HG02642 (cell line): ENCODE measurements around the gene ZBTB43.

Experiments
- ATAC-seq: cut with Tn5 transposase; IDR thresholded peaks from one replicate; pipeline ENCODE4 v1.9.1; 2021; ENCODE audit warnings: mild to moderate bottlenecking; ENCODE audit not compliant: unreplicated experiment, poor library complexity

The ZBTB43 gene

DNA sequence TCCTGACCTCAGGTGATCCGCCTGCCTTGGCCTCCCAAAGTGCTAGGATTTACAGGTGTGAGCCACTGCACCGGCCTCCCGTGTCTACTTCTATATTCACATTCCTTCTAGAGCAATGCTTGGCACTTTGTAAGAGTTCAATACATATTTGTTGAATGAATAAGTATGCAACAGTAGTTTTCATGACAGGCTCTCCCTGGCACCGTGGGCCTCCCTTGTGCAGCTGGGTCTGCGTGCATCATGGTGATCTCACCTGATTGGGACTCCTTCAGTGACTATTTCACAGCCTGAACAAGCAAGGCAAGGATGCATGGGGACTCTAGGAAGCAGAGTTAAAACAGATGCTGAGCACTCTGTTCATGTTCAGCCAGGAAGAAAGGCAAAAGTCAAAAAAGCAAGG, 48.8 kb downstream of the ZBTB43 start:
- ATAC-seq = no peak

DNA sequence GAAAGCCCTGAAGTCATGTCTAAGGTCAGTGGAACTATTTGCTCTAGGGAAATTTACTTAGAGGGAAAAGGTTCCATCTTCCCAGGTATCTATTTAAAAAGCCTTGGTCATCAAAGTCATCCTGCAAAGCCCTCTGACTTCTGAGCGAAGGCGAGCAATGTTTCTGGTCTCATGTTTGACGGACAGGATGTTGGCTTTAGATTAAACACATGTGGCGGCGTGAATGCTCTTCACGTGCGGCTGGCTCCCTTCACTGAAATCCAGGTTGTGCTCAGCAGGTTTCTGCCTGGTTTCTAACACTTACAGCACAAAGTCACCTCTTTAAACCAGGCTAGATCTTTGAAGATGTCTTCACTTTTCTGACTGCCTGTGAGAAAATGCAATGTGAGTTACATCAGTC, 49.9 kb downstream of the ZBTB43 start:
- ATAC-seq = no peak

DNA sequence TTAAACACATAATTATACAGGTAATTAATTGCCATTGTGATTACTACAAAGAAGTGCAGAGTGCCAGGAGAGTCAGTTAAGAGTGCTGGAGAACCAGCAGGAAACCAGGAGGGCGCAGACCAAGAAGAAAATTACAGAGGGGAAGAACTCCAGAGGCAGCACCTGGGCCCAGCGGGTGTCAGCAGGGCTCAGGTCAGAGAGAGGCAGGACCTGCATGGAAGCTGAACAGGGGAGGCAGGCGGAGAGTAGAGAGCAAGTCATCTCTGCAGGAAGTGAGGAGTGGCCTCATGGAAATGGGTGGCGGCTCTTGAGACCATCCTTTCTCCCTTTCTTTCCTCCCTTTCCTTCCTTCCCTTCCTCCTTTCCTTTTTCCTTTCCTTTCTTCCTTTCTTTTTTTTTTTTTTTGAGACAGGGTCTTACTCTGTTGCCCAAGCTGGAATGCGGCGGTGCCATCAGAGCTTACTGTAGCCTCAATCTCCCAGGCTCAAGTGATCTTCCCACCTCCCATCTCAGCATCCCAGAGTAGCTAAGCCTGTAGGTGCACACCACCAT, 51.6 kb downstream of the ZBTB43 start:
- no peak for ATAC-seq

DNA sequence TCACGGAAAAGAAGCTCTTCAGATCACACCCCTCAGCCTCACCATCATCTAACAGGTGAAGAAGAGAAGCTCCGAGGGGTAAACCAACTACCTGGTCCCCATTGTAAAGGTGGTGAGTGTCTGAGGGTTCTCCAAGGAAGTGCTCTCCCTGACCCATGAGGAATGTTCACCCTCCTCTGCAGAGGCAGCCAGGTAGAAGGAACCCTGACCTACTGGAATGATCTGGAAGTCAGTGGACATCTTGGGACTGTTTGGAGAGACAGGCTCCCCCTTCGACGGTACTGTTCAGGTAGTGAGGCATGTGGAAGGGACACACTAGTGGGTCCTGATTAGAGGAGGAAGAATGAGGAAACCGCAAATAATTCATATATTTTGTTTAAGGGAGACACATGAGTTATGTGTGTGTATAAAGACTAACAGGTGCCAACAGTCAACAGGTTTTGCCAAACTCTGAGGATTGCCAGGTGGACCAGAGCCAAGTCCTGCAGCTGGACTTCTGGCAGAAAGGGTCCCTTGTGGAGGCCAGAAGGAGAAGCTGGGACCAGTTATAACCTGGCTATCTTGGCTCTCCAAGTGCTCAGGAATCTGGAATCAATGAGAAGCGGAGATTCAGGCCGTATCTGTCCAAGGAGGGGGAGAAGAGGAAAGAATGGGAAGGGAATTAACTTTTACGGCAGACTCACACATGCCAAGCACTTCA, 52.6 kb downstream of the ZBTB43 start:
- no peak for ATAC-seq

DNA sequence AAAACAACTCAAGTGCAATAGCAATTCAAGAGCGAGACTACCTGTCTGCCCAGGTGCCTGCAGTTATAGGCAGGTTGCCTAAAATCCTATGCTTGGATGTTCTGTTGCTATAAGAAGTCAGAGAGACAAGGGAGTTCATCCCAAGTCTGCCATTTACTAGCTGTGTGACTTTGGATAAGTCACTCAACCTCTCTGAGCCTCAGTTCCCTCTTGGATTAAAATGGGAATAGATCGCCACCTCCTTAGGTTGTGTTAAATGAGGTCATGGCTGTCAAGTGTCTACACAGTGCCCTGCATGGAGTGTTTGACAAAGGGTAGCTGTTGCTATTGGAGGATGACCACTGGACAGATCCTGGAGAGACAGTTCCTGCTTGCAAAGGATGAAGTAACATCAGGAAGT, 54.3 kb downstream of the ZBTB43 start:
- ATAC-seq = no peak

DNA sequence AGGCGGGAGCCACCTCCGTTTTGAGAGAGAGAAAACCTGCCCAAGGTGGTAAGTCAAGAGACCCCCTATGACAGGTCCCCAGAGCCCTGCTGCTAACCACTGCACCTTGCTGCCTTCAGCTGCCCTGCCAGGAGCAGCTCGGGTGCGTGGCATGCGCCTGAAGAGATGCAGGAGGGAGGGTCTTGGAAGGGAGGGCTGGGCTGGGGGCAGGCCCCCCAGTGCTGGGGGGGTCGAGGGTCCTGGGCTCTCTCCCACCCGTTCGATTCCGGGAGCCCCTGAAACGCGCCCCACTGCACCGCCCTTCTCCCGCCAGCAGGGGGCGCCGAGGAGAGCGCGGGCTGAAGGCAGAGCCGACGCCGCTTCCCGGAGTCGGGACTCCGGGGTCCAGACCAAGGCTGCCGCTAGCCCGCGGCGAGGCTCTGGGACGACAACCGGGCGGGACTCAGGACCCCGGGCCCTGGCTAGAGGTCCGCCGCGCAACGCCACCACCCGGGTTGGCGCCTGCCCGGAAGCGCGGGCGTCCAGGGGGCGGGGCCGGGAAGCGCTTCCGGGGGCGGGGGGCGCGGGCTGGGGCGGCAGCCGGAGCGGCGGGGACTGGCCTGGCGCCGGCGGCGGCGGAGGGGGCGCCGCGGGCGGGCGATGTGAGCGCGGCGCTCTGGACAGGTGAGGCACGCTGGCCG, 55.4 kb downstream of the ZBTB43 start, which contains the start of gene ZBTB34:
Gene ZBTB34, plus strand, starts transcription at position 563 of the 680 bp plus-strand sequence. CDS start 18,761 bp downstream, outside the sequence.
- peak; percentile 79 for ATAC-seq

DNA sequence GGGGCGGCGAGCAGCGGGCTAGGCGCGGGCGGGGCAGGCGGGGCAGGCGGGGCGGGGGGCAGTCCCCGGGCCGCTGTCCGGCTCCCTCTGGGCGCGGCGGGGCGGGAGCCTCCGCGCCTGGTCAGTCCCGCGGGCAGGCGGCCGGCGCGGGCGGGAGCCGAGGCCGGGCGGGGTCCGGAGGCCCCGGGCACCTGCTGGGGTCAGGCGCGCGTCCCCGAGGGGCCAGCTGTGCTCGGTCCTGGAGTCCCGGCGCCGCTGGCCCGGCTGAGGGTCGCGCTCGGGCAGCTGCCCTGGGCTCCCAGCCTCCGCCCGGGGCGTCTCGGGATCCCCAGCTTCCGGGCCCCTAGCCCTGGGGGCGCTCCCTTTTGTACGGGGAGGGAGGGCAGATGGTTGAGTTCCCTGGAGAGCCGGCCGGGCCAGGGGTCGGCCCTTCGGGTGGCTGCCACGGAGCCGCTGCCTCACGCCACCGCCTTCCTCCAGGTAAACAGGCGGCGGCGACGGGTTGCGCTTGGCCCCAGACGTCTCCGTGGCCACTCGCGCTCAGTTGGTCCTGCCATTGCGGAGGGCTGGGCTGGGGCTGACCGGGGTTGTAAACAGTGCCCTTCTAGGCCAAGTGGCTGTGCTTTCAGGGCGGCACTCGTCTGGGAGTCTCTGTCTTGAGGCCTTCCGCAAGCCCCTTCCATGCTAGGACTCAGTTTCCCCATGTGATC, 56.1 kb downstream of the ZBTB43 start:
- ATAC-seq = peak; percentile 39

DNA sequence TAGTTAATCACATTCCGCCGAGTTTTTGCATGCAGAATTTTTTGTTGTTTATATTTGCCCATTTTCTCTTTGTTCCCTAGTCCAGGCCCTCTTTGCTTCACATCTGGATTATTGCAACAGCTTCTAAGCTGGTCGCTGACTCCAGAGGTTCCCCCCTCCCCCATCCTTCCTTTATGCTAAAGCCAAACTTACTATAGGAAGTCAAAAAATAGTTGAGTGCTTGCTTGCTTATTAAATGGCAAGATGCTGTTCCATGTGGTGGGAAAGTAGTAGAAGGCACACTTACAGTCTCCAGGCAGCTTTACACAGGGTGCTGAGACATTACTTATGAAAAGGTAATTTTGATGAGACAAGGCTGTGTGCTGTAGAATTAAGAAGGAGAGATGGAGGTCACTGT, 56.9 kb downstream of the ZBTB43 start:
- no peak for ATAC-seq

DNA sequence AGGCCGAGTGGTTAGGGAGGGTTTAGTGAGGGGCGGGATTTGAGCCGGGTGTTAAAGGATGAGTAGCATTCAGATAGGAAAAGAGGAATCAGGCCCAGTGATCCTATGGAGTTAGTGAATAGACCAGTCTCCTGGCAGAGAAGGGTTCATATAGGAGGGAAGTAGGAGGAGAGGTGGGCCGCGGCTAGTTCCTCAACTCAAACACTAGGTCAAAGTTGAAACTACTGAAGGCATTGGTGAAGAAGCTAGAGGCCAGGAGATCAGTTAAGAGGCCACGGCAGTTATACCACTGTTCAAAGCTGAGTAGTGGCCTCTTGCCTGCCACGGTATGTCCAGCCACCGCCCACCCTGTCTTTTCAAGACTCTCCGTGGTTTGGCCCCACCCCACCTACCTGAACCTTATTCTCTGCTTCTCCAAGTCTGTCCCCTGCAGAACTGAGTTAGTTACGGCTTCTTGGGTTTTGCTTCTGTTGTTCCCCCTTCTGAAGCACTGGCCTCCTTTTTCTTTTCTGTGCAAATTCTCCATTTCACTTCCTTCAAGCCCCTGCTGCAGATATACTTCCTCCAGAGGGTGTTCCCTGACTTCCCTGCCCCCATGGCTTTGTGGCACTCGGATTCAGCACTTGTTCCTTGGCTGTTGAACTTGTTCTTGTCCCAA, 57.4 kb downstream of the ZBTB43 start:
- no peak for ATAC-seq

DNA sequence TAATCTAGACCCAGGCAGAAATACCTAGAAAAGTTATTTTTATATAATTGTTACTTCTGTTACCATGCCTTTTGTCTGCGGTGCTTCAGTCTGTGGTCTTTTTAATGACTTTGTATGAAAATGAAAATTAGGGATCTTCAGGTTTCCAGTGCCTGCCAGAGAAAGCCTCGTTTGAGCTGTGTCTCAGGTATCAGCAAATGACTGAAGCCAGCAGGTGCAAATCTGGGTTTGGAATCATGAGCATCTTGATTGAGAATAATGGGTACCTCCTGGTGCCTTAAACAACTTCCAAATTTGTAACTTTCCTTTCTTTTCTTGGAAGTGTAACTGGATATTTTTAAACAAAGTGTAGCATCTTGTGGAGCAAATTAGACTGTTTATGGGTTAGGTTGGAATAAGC, 59.9 kb downstream of the ZBTB43 start:
- no peak for ATAC-seq

DNA sequence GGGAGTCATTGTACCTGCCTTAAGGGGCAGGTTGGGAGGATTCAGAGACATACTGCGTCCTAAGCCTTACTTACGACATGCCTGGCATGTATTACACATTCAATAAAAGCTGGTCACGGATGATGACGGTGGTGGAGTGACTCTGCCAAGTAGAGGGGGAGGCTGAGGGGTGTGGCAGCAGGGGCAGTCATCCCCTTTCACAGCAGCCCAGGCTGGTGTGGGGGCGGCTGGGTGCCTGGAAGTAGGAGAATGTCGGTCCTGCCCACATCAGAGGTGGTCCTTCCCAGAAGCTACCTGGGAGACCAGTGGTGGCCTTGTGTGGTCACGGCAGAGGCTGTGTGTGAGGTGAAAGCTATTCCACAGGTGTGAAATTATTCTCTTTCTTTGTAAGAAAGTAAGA, 64.5 kb downstream of the ZBTB43 start:
- no peak for ATAC-seq

DNA sequence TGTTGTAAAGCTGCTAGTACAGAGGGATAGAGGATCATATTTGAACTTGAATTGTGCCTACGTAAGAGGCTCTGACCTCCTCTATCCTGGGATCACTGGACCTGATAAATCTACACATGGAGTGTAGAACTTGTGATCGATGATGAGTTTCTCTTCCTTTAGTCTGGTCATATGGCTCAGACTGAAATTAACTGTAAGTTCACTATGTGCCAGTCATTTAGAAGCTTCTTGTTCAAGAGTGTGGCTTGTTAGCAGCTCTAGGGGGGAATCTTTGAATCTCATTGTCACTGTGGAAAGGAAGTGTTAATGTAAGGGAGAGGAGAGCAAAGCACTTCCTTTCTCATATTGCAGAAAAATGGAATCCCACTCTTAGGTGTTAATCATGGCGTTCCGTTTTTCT, 67.7 kb downstream of the ZBTB43 start:
- ATAC-seq = no peak

DNA sequence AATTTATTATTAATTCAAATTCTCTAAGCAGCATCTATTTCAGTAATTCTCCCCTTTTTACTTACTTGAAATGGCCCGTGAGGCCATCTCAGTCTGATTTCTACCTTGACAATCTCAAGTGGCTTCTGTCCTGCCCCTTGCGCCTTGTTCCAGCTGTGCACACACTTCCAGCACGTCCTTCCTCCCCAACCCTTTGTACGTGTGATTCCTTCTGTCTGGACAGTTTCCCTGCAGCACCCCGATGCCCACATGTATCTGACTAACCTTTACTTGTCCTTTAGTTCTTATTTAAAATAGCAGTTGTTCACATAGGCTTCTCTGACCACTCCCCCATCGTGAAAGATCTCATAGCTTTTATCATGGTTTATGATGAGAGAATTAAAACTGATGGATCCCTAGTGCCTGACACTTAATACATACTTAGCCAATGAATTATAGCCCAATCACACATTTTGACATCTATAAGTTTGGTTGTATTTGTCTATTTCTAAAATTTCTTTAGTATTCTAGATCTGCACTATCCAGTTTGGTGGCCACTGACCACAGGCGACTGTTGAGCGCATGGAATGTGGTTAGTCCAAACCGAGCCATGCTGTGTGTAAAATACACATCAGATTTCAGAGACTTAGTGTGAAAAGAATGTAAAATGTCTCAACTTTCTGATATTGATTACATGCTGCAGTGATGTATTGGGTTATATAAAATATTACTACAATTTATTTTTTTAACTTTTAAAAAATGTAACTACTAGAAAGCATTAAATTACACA, 69.9 kb downstream of the ZBTB43 start:
- ATAC-seq = no peak

DNA sequence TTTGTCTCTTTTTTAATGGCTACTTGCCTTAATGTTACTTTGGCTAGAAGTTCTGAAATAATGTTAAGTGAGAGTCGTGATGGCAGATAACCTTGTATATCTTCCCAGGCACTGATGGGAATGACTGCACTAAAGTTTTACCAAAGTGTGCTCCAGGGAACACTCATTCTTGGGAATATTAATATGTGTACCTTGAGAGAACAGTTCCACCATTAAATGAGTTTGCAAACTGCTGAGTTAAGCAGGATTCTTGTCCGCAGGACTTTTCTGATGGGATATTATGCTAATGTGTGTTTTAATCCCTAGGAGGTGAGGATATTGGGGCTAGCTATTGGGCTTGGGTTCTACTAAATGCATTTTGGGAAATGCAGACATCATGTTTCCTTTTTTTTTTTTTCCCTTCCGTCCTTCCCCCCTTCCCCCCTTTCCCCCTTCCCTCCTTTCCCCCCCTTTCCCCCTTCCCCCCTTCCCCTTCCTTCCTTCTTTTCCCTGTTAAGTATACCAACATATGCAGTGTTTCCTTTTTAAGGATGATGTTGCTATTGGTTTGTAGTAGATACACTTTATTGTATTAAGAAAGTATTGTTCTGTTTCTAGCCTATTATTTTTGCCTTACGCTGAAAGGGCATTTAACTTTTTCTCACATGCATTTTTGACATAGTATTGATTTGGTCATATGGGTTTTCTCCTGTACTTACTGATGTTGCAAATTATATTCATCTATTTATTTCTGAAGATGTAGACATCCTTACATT, 71.1 kb downstream of the ZBTB43 start:
- no peak for ATAC-seq

DNA sequence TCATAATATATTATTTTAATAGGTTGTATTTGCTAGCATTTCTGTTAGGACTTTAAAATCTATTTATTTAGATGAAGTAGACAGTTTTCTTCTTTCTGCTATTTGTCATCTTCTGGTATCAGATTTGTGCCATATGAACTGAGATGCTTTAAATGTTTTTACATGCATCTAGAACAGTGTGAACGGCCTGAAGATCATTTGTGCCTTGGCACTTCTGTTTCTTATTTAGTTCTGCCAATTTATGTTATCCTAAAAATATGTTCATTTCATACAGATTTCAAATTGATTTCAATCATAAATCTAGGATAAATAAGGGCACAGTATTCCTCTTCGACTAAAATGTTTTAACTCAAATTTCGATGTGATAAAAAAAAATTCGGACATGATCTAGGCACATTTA, 71.7 kb downstream of the ZBTB43 start:
- no peak for ATAC-seq

DNA sequence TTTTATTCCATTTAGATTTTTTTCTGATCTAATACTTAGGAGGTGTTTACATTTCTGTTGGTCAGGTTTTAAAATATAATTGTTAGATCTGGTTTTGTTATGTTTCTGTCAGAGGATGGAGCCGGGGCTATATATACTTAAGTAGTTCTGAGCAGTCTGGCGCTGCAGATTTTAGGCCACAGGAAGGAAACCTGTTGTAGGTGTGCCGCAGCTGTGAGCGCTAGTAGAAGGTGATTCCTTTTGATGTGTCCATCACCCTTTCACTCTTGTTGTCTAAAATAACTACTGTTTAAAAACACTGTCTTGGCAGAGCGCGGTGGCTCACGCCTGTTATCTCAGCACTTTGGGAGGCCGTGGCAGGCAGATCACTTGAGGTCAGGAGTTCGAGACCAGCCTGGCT, 72.6 kb downstream of the ZBTB43 start:
- no peak for ATAC-seq

DNA sequence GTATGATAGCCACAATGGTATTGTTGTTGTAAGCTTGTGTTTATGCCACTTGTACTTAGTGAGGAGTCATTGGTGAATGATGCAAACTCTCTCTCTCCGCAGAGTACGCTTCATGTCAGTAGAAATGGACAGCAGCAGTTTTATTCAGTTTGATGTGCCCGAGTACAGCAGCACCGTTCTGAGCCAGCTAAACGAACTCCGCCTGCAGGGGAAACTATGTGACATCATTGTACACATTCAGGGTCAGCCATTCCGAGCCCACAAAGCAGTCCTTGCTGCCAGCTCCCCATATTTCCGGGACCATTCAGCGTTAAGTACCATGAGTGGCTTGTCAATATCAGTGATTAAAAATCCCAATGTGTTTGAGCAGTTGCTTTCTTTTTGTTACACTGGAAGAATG, 74.4 kb downstream of the ZBTB43 start:
- ATAC-seq = no peak

DNA sequence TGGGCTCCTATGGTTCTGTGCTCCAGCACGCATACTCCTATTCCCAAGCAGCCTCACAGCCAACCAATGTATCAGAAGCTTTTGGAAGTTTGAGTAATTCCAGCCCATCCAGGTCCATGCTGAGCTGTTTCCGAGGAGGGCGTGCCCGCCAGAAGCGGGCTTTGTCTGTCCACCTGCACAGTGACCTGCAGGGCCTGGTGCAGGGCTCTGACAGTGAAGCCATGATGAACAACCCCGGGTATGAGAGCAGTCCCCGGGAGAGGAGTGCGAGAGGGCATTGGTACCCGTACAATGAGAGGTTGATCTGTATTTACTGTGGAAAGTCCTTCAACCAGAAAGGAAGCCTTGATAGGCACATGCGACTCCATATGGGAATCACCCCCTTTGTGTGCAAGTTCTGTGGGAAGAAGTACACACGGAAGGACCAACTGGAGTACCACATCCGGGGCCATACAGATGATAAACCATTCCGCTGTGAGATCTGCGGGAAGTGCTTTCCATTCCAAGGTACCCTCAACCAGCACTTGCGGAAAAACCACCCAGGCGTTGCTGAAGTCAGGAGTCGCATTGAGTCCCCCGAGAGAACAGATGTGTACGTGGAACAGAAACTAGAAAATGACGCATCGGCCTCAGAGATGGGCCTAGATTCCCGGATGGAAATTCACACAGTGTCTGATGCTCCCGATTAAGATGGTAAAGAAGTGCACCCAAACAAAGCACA, 75.5 kb downstream of the ZBTB43 start:
- no peak for ATAC-seq

DNA sequence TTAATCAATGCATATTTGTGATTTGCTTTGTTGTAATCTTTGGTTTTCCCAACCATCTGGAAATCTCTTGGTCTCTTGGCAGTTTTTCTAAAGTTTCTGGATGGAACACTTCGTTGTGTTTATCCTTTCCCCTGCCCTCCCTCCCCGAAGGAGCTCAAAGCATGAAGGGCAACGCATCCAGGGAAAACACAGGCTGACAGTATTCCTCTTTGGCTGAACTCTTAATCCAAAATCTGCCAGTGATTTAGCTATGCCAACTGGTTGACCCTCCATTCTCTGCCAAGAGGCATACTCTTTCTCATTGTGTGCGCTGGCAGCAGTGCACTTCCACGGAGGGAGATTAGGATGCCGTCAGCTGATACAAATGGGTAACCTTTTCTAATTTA, 76.1 kb downstream of the ZBTB43 start:
- no peak for ATAC-seq
